ENCODE results near the gene TBC1D5. TPM values are rescaled to one million over a fixed set of nuclear protein-coding genes. Genes with fewer than 3 reads are reported as not detected.

TBC1D5 gene
- total RNA-seq, 1 donor, result 145 TPM

- TF ChIP-seq, protein P1, sequence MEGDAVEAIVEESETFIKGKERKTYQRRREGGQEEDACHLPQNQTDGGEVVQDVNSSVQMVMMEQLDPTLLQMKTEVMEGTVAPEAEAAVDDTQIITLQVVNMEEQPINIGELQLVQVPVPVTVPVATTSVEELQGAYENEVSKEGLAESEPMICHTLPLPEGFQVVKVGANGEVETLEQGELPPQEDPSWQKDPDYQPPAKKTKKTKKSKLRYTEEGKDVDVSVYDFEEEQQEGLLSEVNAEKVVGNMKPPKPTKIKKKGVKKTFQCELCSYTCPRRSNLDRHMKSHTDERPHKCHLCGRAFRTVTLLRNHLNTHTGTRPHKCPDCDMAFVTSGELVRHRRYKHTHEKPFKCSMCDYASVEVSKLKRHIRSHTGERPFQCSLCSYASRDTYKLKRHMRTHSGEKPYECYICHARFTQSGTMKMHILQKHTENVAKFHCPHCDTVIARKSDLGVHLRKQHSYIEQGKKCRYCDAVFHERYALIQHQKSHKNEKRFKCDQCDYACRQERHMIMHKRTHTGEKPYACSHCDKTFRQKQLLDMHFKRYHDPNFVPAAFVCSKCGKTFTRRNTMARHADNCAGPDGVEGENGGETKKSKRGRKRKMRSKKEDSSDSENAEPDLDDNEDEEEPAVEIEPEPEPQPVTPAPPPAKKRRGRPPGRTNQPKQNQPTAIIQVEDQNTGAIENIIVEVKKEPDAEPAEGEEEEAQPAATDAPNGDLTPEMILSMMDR (IDR thresholded peaks at IDR 0.05; ENCODE audit: insufficient read depth, low read length), result no peak
- DNase-seq (ENCODE audit: low read depth), result no peak
- H3K4me3 ChIP-seq (ENCODE audit: low read depth, low read length), result no peak overlapping the region
These were observed 409.0 kb downstream of the TBC1D5 start for GRCh38 chr3:17333446-17333845.

DNA sequence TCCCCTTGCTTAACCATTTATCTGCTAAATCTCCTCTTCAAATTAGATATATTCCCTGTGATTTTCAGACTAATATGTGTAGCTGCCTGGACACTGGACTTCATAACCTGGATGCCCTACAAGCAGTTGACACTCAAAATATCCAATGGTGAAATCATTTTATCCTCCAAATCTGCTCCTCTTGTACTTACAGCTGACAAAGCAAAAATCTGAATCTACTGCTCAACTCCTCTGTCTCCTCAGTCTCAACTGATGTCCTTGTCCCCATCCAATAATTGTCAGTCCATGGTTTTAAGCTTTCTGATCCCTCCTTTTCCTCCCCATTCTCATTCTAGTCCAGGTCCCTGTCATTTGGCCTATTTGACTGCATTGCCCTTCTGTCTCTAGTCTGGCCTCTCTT lies 411.8 kb downstream of the TBC1D5 start:
- no peak for DNase-seq (ENCODE audit: low read depth)
- no peak overlapping the region for H3K4me3 ChIP-seq (ENCODE audit: low read depth, low read length)
- TF ChIP-seq, protein P1 (IDR thresholded peaks at IDR 0.05; ENCODE audit: insufficient read depth, low read length), result no peak

DNA sequence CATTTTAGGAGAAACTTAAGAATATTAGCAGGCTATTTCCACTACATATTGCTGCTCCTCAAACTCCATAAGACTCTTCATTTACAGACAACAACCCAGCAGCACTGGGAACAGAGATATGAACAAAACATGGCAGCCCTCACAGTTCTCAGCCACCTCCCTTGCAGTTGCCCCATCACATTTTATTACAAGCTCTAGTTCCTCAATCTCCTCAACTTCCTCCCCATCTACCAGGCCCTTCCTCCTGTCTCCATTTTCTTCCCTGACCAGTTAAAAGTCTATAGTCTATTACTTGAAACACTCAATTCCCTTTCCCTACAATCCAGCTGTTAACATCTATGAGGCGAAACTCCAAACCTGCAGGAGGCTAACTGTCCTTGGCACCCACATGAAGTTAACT lies 412.5 kb downstream of the TBC1D5 start:
- TF ChIP-seq, protein P1 (IDR thresholded peaks at IDR 0.05; ENCODE audit: insufficient read depth, low read length), result no peak
- no peak for DNase-seq (ENCODE audit: low read depth)

DNA sequence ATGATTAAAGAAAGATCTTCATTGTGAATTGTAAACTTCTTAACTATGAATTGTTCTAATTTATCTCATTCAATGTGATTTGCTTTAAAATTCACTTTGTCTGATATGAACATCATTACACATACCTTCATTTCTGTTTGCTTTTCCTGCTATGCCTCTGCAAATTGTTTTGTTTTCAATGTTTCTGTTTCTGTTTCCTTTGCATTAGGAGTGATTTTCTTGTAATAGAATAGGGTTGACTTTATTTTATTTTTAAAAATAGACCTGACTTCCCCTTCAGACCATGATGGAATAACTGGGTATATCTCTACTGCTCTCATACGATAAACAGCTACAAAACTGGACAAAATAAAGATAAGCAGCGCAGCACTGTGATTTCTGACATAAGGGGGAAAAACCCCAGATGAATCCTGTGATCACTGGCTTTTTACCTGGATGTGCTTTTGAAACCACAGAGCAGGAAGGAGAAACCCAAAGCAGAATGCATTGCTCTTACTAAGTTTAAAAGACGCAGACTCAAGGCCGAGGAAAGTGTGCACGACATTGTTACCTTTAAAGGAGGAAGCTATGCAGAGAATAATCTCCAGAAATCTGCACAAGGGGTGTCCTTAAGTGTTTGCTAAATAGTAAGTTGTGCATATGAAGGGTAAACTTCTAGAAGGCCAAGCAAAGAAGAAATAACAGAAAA lies 420.2 kb downstream of the TBC1D5 start:
- DNase-seq (ENCODE audit: low read depth), result no peak
- TF ChIP-seq, protein P1 (IDR thresholded peaks at IDR 0.05; ENCODE audit: insufficient read depth, low read length), result no peak
- no peak overlapping the region for H3K4me3 ChIP-seq (ENCODE audit: low read depth, low read length)

More for the DNA sequence above, 412.5 kb downstream of the TBC1D5 start:
- no peak overlapping the region for H3K4me3 ChIP-seq (ENCODE audit: low read depth, low read length)

DNA sequence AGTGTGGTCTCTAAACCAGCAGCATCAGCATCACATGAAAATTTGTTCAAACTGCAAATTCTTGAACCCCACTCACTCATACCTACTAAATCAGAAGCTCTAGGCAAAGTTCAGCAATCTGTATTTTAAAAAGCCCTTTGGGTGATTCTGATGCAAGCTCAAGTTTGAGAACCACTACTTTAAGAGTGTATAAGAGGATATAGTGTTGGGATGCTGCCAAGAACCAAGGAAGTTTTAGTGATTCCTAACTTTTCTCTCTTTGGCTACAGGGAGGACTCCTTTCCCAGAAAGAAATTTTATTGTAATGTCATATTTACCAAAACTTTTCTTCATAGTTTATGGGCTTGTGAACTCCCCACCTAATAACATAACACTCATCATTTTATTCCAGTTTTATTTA lies 422.2 kb downstream of the TBC1D5 start:
- TF ChIP-seq, protein P1 (IDR thresholded peaks at IDR 0.05; ENCODE audit: insufficient read depth, low read length), result no peak
- peak; percentile 39 for DNase-seq (ENCODE audit: low read depth)
- no peak overlapping the region for H3K4me3 ChIP-seq (ENCODE audit: low read depth, low read length)

GRCh38 chr3:17315897-17316296 lies 426.5 kb downstream of the TBC1D5 start:
- H3K4me3 ChIP-seq (ENCODE audit: low read depth, low read length), result no peak overlapping the region
- DNase-seq (ENCODE audit: low read depth), result no peak
- TF ChIP-seq, protein P1 (IDR thresholded peaks at IDR 0.05; ENCODE audit: insufficient read depth, low read length), result no peak

DNA sequence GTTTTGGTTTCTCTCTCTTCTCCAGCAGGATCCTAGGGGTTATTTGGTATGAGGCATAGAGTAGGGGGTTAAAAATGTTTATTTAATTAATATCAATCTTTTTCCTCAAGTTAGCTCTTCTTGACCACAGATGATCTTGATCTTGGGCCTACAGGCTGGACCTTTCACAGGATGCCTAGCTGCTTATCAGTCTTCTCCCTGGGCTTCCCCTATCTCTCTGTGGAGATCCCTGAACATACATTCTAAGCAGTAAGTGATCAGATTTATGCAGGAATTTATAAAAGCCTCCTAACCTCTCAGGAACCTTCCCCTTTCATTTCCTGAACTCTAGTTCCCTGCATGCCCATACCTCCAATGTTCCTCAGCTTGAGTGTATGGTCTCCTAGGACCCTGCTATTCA lies 428.3 kb downstream of the TBC1D5 start:
- H3K4me3 ChIP-seq (ENCODE audit: low read depth, low read length), result no peak overlapping the region
- no peak for DNase-seq (ENCODE audit: low read depth)
- TF ChIP-seq, protein P1 (IDR thresholded peaks at IDR 0.05; ENCODE audit: insufficient read depth, low read length), result no peak
